Fibroblast of mammary gland (primary cell): ENCODE results near the gene SMAD3.
A peak's percentile ranks its signal among the peaks of the same experiment; 100 is the strongest.

Source experiments
- DNase-seq: peaks from one replicate; pipeline ENCODE4 v3.0.0-alpha.2; 2010; ENCODE audit warnings: low read depth
- H3K4me3 ChIP-seq: 2 replicates; pipeline ENCODE4 v1.5.1; 2011; ENCODE audit warnings: low read depth, mild to moderate bottlenecking, low read length, moderate library complexity; ENCODE audit not compliant: control insufficient read depth
- CTCF ChIP-seq: conservative IDR thresholded peaks from 2 replicates; pipeline ENCODE4 v1.5.1; 2011; ENCODE audit warnings: low read depth, low read length, inconsistent platforms; ENCODE audit not compliant: control insufficient read depth, insufficient read depth

Gene SMAD3

GRCh38 chr15:67193223-67193990 is 128.0 kb downstream of the SMAD3 start:
- no peak overlapping the region for H3K4me3 ChIP-seq
- peak; percentile 62 for DNase-seq
- TF ChIP-seq CTCF: no peak

- DNase-seq: peak; percentile 89
- TF ChIP-seq CTCF: no peak
- H3K4me3 ChIP-seq: no peak overlapping the region
Observed at GRCh38 chr15:67194171-67195114, 129.0 kb downstream of the SMAD3 start.

- DNase-seq: no peak
- no peak for TF ChIP-seq CTCF
Observed at GRCh38 chr15:67195305-67195704, 129.9 kb downstream of the SMAD3 start.

GRCh38 chr15:67196222-67196621 is 130.8 kb downstream of the SMAD3 start:
- no peak overlapping the region for H3K4me3 ChIP-seq
- peak; percentile 43 for DNase-seq
- no peak for TF ChIP-seq CTCF

More at GRCh38 chr15:67195305-67195704, 129.9 kb downstream of the SMAD3 start:
- H3K4me3 ChIP-seq: no peak overlapping the region

GRCh38 chr15:67196672-67197363 is 131.4 kb downstream of the SMAD3 start:
- TF ChIP-seq CTCF: no peak
- peak; percentile 96 for DNase-seq
- no peak overlapping the region for H3K4me3 ChIP-seq

- H3K4me3 ChIP-seq: no peak overlapping the region
- DNase-seq: no peak
- no peak for TF ChIP-seq CTCF
Observed at GRCh38 chr15:67197364-67197695, 131.9 kb downstream of the SMAD3 start.
